ENCODE measurements around the gene YBX3.

GRCh38 chr12:10726945-10727344 is 3.8 kb upstream of the YBX3 start:
- TF ChIP-seq EZH2phosphoT487 (IDR thresholded peaks at IDR 0.05; ENCODE audit: borderline replicate concordance, low read length): no peak
- TF ChIP-seq CTCF (IDR thresholded peaks at IDR 0.05; ENCODE audit: low read depth, low read length, poor library complexity, severe bottlenecking): no peak

Measured in DOHH2 (cell line).